Astrocyte (in vitro differentiated cells and primary cell): ENCODE results near the gene AIP. TPM values are rescaled to one million over a fixed set of nuclear protein-coding genes. Genes with fewer than 3 reads are reported as not detected.

Experiments used
- DNase-seq: peaks from one replicate; pipeline ENCODE4 v3.0.0-alpha.2; 2010; ENCODE audit warnings: low read depth
- FAIRE-seq: peaks from 2 replicates; lab custom pipeline; 2011; peaks lifted over from hg19 to GRCh38; lab: Jason Lieb, UNC
- H2AFZ ChIP-seq: 2 replicates; pipeline ENCODE4 v1.6.0; 2012; ENCODE audit warnings: low read depth, low read length, inconsistent platforms
- H3K27ac ChIP-seq: 2 replicates; pipeline ENCODE4 v1.5.1; 2011; ENCODE audit warnings: low read depth, low read length, inconsistent platforms
- H3K27me3 ChIP-seq: 2 replicates; pipeline ENCODE4 v1.6.0; 2011; ENCODE audit warnings: low read length, inconsistent platforms; ENCODE audit not compliant: insufficient read depth
- H3K36me3 ChIP-seq: 2 replicates; pipeline ENCODE4 v1.5.1; 2011; ENCODE audit warnings: low read length, inconsistent platforms; ENCODE audit not compliant: insufficient read depth
- H3K4me1 ChIP-seq: 2 replicates; pipeline ENCODE4 v1.5.1; 2011; ENCODE audit warnings: low read length, inconsistent platforms; ENCODE audit not compliant: insufficient read depth
- H3K4me2 ChIP-seq: 2 replicates; pipeline ENCODE4 v1.6.0; 2012; ENCODE audit warnings: low read length, inconsistent platforms
- H3K4me3 ChIP-seq: 2 replicates; pipeline ENCODE4 v1.5.1; 2011; ENCODE audit warnings: low read depth, mild to moderate bottlenecking, low read length, inconsistent platforms; ENCODE audit not compliant: insufficient read depth
- H3K79me2 ChIP-seq: 2 replicates; pipeline ENCODE4 v1.6.0; 2012; ENCODE audit warnings: mild to moderate bottlenecking, low read length, inconsistent platforms; ENCODE audit not compliant: insufficient read depth
- H3K9ac ChIP-seq: 2 replicates; pipeline ENCODE4 v1.6.0; 2012; ENCODE audit warnings: mild to moderate bottlenecking, low read length, inconsistent platforms
- H3K9me3 ChIP-seq: 2 replicates; pipeline ENCODE4 v1.5.1; 2012; ENCODE audit warnings: low read depth, mild to moderate bottlenecking, low read length, inconsistent platforms; ENCODE audit not compliant: insufficient read depth
- H4K20me1 ChIP-seq: 2 replicates; pipeline ENCODE4 v1.6.0; 2012; ENCODE audit warnings: low read length, inconsistent platforms; ENCODE audit not compliant: insufficient read depth
- H3K27ac Mint-ChIP-seq: one replicate; pipeline ENCODE4 v1.8.0; 2021; ENCODE audit warnings: mild to moderate bottlenecking, mixed read lengths; ENCODE audit not compliant: unreplicated experiment
- H3K27me3 Mint-ChIP-seq: one replicate; pipeline ENCODE4 v1.8.0; 2021; ENCODE audit warnings: low read depth, mixed read lengths; ENCODE audit not compliant: unreplicated experiment
- H3K36me3 Mint-ChIP-seq: one replicate; pipeline ENCODE4 v1.8.0; 2021; ENCODE audit warnings: low read depth, mixed read lengths; ENCODE audit not compliant: unreplicated experiment
- H3K4me1 Mint-ChIP-seq: one replicate; pipeline ENCODE4 v1.8.0; 2021; ENCODE audit warnings: low read depth, mixed read lengths; ENCODE audit not compliant: unreplicated experiment
- H3K4me3 Mint-ChIP-seq: one replicate; pipeline ENCODE4 v1.8.0; 2021; ENCODE audit warnings: mild to moderate bottlenecking, moderate library complexity, mixed read lengths; ENCODE audit not compliant: unreplicated experiment
- H3K9me3 Mint-ChIP-seq: one replicate; pipeline ENCODE4 v1.8.0; 2021; ENCODE audit warnings: mild to moderate bottlenecking, mixed read lengths; ENCODE audit not compliant: unreplicated experiment
- EZH2 ChIP-seq: IDR thresholded peaks from 2 replicates; pipeline ENCODE4 v1.6.1; 2012; ENCODE audit warnings: mild to moderate bottlenecking, low read length, inconsistent platforms; ENCODE audit not compliant: insufficient read depth
- total RNA-seq: library from RNA; stranded (reverse); gene quantifications from 2 replicates; pipeline ENCODE4 v1.2.1, GENCODE V29; 2021
- TF ChIP-seq, protein P1 (sequence below): IDR thresholded peaks from 2 replicates; pipeline ENCODE4 v1.5.1; 2011; ENCODE audit warnings: low read depth, mild to moderate bottlenecking, inconsistent platforms, low read length, moderate library complexity; ENCODE audit not compliant: insufficient read depth

AIP gene
- total RNA-seq, 1 donor from 2014 or later = 43.6 TPM

DNA sequence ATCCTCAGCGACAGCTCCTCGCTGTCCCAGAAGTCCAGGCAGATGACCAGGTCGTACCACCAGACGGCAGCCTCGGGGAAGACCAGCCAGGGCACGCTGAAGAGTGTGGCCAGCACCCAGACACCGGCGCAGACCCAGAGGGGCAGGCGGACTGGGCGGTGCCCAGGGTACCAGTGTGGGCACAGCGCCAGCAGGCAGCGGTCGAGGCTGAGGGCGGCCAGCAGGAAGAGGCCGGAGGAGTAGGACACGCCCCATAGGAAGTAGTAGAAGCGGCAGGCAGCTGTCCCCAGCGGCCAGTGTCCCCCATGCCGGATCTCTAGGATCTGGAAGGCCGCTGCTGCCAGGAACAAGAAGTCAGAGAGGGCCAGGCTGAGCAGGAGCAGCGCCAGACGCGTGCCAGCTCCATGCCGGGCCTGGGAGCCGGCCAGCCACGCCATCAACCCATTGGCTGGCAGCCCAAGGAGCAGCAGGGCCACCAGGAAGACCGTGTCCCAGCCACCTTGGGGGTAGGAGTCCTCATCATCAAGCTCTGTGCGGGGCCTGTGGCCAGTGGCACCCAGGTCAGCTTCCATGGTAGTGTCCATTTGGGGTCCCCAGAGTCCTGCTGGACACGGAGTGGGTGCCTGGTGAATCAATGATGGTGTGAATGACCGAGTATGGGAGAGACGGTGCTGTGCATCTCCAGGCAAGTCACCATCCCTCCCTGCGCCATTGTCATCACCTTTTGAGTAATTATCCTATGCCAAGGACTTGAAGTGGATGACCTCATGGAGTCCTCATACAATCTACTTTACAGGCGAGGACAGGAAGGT is 30.5 kb upstream of the AIP start, which contains the start of gene GPR152:
TSS of gene GPR152 (minus strand) at position 589 of the 812 bp plus-strand sequence. CDS start at position 584, 5 bp downstream.
- no peaks in the 10 kb centered on the region for H3K4me1 ChIP-seq
- H3K4me3 Mint-ChIP-seq = no peak within 1 kb of the TSS
- no peaks in the 10 kb centered on the region for H3K27me3 ChIP-seq
- H3K36me3 Mint-ChIP-seq = peaks cover 3% of the 10 kb centered on the region
- H3K27ac Mint-ChIP-seq = peak within 1 kb of the TSS; percentile 66
- no peak for FAIRE-seq
- H3K27me3 Mint-ChIP-seq = peaks cover 12% of the 10 kb centered on the region
- no peaks in the 10 kb centered on the region for H3K36me3 ChIP-seq
- no peaks in the 10 kb centered on the region for H3K4me1 Mint-ChIP-seq
- peak within 1 kb of the TSS; percentile 47 for H2AFZ ChIP-seq
- H3K9me3 Mint-ChIP-seq = no peaks in the 10 kb centered on the region
- no peak within 1 kb of the TSS for H3K27ac ChIP-seq
- H4K20me1 ChIP-seq = no peaks in the 10 kb centered on the region
- H3K79me2 ChIP-seq = no peaks in the 10 kb centered on the region
- H3K9me3 ChIP-seq = no peaks in the 10 kb centered on the region
- H3K9ac ChIP-seq = no peak within 1 kb of the TSS
- DNase-seq = no peak
- TF ChIP-seq, protein P1, sequence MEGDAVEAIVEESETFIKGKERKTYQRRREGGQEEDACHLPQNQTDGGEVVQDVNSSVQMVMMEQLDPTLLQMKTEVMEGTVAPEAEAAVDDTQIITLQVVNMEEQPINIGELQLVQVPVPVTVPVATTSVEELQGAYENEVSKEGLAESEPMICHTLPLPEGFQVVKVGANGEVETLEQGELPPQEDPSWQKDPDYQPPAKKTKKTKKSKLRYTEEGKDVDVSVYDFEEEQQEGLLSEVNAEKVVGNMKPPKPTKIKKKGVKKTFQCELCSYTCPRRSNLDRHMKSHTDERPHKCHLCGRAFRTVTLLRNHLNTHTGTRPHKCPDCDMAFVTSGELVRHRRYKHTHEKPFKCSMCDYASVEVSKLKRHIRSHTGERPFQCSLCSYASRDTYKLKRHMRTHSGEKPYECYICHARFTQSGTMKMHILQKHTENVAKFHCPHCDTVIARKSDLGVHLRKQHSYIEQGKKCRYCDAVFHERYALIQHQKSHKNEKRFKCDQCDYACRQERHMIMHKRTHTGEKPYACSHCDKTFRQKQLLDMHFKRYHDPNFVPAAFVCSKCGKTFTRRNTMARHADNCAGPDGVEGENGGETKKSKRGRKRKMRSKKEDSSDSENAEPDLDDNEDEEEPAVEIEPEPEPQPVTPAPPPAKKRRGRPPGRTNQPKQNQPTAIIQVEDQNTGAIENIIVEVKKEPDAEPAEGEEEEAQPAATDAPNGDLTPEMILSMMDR = no peak
- TF ChIP-seq EZH2 = no peak
- H3K4me2 ChIP-seq = no peak within 1 kb of the TSS
- no peak within 1 kb of the TSS for H3K4me3 ChIP-seq

DNA sequence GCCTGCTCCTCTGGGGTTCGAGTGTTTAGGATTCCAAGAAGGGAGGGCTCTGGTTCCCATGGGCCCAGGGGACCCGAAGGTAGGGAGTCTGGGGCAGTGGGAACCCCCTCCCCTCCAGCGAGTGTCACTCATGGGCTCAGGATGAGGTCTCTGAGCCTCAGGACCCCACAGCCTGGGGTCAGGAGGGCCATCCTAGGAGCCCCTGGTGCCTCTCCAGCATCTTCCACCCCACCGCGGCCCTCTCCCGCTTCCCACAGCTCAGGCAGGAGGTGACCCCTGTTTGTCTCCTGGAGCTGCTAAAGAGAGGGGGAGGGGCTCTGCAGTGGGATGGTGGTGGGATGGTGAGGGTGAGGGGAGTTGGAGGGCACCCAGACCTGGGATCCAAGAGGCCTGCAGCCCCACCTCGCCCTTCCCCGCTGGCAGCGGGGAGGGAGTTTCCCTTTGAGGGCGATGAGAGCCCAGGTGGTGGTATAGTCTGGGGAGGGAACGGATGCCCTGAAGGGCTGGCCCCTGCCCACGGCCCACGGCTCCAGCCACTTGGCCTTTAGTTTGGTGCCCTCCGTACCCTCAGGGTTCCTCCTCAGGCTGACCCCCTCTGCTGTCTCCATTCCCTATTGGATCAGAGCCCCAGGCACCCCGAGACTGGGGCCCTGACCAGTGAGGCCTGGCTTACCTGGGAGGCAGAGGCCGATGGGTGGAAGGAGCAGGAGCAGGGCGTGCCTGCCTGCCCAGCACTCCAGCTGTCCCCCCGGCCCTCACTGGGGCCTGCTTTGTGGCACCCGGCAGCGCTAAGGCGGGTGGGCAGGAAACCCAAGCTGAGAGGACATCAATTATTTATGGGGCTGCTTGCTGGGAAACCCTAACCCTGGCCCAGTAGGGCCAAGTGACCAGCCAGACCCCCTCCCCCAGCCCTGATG is 28.8 kb upstream of the AIP start:
- no peak for DNase-seq
- H3K4me1 Mint-ChIP-seq = no peaks in the 10 kb centered on the region
- Histone ChIP-seq H3K9me3 (no peaks in the 10 kb centered on the region), H3K27ac (no peak overlapping the region), H3K36me3 (no peaks in the 10 kb centered on the region), H3K27me3 (no peaks in the 10 kb centered on the region), H3K79me2 (no peaks in the 10 kb centered on the region), H4K20me1 (no peaks in the 10 kb centered on the region), H3K4me3 (no peak overlapping the region), H2AFZ (no peak overlapping the region), H3K9ac (no peak overlapping the region), H3K4me2 (no peak overlapping the region), H3K4me1 (no peaks in the 10 kb centered on the region)
- peaks cover 16% of the 10 kb centered on the region for H3K27me3 Mint-ChIP-seq
- H3K27ac Mint-ChIP-seq = no peak overlapping the region
- H3K9me3 Mint-ChIP-seq = no peaks in the 10 kb centered on the region
- H3K36me3 Mint-ChIP-seq = peaks cover 3% of the 10 kb centered on the region
- FAIRE-seq = no peak
- TF ChIP-seq, protein P1 = no peak
- no peak for TF ChIP-seq EZH2
- no peak overlapping the region for H3K4me3 Mint-ChIP-seq
